Measurements from ENCODE around the gene BRCA2. TPM values are rescaled to one million over a fixed set of nuclear protein-coding genes. Genes with fewer than 3 reads are reported as not detected.

The BRCA2 gene
- 4.1 and 10.2 TPM in 2 replicates for total RNA-seq

DNA sequence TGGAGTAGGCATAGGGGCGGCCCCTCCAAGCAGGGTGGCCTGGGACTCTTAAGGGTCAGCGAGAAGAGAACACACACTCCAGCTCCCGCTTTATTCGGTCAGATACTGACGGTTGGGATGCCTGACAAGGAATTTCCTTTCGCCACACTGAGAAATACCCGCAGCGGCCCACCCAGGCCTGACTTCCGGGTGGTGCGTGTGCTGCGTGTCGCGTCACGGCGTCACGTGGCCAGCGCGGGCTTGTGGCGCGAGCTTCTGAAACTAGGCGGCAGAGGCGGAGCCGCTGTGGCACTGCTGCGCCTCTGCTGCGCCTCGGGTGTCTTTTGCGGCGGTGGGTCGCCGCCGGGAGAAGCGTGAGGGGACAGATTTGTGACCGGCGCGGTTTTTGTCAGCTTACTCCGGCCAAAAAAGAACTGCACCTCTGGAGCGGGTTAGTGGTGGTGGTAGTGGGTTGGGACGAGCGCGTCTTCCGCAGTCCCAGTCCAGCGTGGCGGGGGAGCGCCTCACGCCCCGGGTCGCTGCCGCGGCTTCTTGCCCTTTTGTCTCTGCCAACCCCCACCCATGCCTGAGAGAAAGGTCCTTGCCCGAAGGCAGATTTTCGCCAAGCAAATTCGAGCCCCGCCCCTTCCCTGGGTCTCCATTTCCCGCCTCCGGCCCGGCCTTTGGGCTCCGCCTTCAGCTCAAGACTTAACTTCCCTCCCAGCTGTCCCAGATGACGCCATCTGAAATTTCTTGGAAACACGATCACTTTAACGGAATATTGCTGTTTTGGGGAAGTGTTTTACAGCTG, at the start of gene BRCA2, which contains the start of gene ZAR1L:
Gene BRCA2 (plus strand): TSS at position 271 of the 790 bp plus-strand sequence. CDS start 953 bp downstream, outside the sequence.
Gene ZAR1L (minus strand): TSS at position 126 of the 790 bp plus-strand sequence. CDS start 3,438 bp downstream, outside the sequence.

DNA sequence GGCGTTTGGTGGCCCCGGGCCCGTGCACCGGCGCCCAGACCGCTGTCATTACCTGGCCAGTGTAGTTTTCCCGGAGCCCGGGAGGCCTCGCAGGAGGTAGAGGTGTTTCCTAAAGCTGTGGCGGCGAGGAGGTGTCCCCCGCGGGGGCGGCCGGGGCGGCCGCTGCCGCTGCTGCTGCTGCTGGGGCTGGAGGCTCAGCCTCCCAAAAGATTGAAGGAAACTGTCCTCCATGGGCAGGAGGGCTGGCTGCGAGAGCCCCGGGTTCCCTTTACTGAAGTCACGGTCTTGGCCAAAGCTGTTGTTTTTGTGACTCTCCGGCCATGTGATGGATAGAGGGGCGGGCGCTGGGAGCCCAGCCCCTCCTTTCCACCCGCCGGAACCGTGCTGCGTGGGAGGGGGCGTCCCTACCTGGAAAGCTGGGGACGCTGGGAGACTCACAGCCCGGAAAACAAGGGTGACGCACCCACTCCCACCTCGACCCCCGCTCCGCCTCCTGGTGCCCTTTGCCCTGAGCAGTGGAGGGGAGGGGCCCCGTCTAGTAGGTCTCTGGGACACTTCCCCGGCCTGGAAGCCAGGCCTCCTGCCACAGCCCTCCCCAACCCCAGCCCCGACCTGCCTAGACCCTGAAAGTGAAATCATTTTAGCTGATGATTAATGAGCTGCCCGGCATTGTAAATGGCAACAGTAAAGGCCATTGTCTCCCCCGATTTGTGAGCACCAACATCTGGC, 112.7 kb downstream of the BRCA2 start, which contains the start of gene N4BP2L1:
Gene N4BP2L1 (minus strand): TSS at position 279 of the 729 bp plus-strand sequence. CDS start 48 bp downstream, at position 231.

Other genes with a start within 250 kb of the BRCA2 start
- gene ZAR1L, start 145 bp upstream of the BRCA2 start, total RNA-seq = not detected in 2 replicates
- gene N4BP2L1, start 112.6 kb downstream of the BRCA2 start, total RNA-seq = 0.39 and 2.8 TPM in 2 replicates
- 50.0 and 81.5 TPM in 2 replicates for gene N4BP2L2, start 223.3 kb downstream of the BRCA2 start, total RNA-seq

Data from epithelial cell of alveolus of lung (primary cell).